ENCODE results near the gene SUPT3H.

DNA sequence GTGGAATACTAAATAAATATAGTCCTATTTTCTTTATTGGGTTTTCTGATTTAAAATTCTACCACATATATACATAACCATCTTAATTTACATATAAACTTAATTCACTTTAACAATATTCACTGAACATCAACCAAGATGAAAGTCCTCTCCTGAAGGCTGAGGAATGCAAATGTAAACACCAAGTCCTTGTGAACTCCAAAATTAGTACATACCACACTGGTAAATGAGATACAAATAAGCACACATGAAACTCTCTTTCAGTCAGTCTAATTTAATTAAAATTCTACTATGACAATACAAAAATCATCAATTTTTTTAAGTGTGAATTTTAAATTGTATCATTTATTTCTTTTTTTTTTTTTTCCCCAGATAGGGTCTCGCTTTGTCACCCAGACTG, 254.7 kb downstream of the SUPT3H start:
- TF ChIP-seq POLR2A (IDR thresholded peaks at IDR 0.05; ENCODE audit: extremely low read depth, insufficient read length) = no peak
- TF ChIP-seq, protein P1, sequence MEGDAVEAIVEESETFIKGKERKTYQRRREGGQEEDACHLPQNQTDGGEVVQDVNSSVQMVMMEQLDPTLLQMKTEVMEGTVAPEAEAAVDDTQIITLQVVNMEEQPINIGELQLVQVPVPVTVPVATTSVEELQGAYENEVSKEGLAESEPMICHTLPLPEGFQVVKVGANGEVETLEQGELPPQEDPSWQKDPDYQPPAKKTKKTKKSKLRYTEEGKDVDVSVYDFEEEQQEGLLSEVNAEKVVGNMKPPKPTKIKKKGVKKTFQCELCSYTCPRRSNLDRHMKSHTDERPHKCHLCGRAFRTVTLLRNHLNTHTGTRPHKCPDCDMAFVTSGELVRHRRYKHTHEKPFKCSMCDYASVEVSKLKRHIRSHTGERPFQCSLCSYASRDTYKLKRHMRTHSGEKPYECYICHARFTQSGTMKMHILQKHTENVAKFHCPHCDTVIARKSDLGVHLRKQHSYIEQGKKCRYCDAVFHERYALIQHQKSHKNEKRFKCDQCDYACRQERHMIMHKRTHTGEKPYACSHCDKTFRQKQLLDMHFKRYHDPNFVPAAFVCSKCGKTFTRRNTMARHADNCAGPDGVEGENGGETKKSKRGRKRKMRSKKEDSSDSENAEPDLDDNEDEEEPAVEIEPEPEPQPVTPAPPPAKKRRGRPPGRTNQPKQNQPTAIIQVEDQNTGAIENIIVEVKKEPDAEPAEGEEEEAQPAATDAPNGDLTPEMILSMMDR (IDR thresholded peaks at IDR 0.05; ENCODE audit: low read depth, low read length) = no peak
